GM19025 (cell line): ENCODE measurements around the gene CHRDL1.
"Not testable (repeated sequence)": the region's sequence is repeated elsewhere in the genome, so short reads cannot be mapped to it uniquely, and the experiment has no call there.

ENCODE experiments used
- ATAC-seq: cut with Tn5 transposase; IDR thresholded peaks from one replicate; pipeline ENCODE4 v1.9.1; 2021; ENCODE audit warnings: mild to moderate bottlenecking, low read depth, moderate library complexity; ENCODE audit not compliant: unreplicated experiment

Gene CHRDL1

DNA sequence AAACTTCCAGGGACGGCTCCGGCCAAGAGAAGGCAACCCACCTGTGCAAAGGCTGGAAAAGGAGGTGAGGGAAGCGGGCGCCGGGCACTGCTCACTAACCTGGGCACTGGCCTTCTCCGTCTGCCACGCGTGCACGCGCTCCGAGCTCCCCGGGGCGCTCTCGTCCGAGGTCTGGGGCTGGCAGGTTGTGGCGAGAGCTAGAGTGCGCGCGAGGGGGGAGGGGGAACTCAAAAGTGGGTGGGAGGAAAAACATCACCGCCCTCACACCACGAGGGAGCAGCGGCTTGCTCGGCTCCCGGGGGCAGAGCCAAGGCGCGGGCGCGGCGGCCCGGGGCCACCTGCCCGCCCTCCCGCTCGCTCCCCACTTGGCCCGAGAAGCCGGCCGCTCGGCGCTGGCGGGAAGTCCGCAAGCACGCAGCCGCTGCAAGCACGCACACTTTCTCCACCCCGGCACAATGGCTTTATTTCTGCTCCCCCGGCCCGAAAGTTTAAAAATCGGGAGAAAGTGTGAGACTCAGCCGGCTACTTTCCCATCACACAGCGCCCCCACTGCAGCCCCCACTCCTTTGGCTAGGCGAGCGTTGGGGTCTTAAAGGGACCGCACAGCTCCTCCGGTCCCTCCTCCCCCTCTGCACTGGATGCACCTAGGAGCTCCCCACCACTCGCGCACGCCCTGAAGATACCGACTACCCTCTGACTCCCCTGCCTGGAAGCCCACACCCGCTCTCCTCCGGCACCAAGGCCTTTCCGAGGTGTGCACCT is at the start of gene CHRDL1:
CHRDL1 (minus strand) TSS at position 173 of the 762 bp plus-strand sequence. CDS start 3,636 bp downstream, outside the sequence.
- no peak for ATAC-seq

DNA sequence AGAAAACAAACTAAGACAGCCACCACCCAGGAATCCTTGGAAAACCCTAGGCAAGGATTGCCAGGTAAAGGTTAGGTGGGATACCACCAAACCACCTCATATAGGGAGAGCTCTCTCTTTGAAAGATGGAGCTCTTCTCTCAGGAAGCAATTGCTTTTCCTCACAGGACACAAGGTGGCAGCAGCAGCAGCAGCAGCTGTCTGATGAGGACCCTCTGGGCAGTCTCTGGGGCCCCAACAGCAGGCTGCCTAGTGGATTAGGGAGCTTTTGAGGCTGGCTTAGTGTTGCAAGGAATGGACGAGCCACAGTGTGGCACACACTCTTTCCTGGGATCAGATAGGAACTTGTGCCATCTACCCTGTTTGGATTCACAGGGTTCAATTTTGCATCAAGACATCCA is 41.4 kb upstream of the CHRDL1 start:
- ATAC-seq: no peak

- ATAC-seq: no peak
Observed at GRCh38 chrX:110836451-110836850, 40.8 kb upstream of the CHRDL1 start.

GRCh38 chrX:110836001-110836400 is 40.4 kb upstream of the CHRDL1 start:
- no peak for ATAC-seq

- ATAC-seq: no peak
Observed at GRCh38 chrX:110825972-110826371, 30.4 kb upstream of the CHRDL1 start.

GRCh38 chrX:110816543-110816942 is 20.9 kb upstream of the CHRDL1 start:
- ATAC-seq: not testable (repeated sequence)

DNA sequence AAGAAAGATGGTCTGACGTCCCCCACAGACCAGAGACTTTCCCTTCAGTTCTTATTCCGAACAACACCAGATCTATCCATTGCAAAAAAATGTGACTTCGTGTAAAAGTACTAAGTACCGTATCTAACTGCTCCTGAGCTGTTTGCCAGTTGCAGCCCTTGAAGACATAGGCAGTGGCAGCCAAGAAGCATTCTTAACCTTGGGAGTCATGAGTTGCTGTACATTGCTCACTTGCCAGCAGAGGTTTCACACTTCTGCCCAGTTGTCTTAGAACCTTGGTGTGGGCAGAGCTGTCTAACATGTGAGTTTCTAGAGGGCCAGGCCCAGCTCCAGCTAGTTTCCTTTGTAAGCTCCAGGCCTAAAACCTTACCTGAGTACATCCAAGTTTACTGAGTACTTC is 10.5 kb upstream of the CHRDL1 start:
- no peak for ATAC-seq

DNA sequence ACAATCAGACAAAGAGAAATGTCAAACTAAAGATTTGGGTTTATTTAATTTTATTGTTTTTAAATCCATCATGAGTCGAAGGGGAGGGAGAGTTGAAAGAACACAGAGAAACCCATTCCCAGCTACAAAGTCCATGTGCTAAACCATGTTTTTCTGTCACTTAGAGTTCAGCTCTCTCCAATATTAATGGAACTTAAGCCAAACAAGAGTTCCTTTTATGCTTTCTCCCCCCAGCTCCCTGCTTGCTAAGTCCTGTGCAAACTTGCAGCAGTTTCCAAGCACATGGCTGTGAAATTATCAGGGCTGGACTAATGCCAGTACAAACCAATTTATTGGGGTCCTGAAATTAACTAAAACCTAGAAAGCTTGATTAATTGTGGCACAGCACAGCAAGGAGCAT is 9.7 kb upstream of the CHRDL1 start:
- no peak for ATAC-seq

- no peak for ATAC-seq
Observed at GRCh38 chrX:110804446-110804845, 8.8 kb upstream of the CHRDL1 start.

DNA sequence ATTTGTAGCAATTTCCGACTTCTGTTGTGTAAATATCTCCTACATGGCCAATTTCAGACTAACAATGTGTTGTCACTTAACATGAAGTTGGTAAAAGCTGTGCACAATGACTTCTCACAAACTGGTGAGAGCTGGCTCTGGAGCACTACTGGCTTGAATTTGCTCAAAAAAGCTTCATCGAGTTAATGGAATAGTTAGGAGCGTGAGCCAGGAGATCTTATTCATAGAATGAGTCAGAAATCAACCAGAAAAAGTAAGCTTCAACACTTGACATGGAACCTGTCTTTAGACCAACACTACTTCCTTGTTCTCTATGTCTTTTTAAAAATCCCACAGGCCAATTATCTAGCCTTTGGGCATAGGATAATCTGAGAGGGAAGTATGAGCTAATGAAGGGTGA is 7.9 kb upstream of the CHRDL1 start:
- no peak for ATAC-seq

- ATAC-seq: no peak
Observed at GRCh38 chrX:110796407-110796697, 735 bp upstream of the CHRDL1 start.

GRCh38 chrX:110794601-110795000 is 1.0 kb downstream of the CHRDL1 start:
- ATAC-seq: no peak

- ATAC-seq: no peak
Observed at GRCh38 chrX:110791071-110791470, 4.5 kb downstream of the CHRDL1 start.

GRCh38 chrX:110786486-110786885 is 9.1 kb downstream of the CHRDL1 start:
- ATAC-seq: no peak

DNA sequence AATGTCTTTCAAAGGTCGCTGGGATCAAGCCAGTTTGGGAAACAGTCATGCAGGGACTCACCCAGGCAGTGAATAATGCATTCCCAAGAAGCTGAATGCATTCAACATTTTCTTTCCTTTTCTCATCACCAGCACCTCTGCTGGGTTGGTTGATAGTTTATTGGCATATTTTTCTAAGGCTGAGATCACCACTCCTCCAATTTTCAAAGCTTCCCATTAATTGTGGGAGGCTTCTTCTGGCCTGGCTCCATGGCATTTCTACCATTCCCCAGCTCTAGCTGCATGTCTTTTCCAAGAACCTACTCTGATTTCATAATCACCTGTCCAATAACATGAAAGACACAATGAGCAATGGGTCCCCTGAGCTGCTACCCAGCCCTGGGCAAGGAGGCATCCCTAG is 35.8 kb downstream of the CHRDL1 start:
- no peak for ATAC-seq

DNA sequence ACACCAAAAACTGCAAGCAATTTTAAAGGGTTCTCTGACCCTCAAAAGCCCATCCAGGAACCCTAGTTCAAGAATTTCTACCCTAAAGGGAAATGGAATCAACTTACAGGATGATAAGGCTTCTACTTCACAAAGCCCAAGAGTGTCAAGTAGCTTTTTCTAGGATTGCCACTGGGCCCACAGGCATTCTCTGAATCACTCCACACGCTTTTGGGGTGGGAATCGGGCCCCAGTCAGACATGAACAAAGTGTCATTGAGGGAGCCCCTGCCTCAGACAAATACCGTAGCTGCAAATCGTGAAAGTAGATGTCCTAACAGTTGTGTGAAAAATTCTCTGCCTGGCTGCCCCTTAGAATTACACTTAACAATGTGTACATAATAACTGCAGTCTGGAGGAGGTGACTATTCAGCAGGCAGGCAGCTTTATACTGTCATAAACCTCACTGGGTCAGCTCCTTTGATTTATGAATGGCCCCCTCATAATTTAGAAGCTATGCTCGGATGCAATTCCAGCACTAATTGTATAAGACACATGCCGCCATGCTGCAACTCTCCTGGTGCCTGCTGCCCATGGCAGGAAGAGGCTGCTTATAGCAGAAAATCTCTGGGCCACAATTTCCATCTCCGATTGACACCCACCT is 36.7 kb downstream of the CHRDL1 start:
- ATAC-seq: no peak

DNA sequence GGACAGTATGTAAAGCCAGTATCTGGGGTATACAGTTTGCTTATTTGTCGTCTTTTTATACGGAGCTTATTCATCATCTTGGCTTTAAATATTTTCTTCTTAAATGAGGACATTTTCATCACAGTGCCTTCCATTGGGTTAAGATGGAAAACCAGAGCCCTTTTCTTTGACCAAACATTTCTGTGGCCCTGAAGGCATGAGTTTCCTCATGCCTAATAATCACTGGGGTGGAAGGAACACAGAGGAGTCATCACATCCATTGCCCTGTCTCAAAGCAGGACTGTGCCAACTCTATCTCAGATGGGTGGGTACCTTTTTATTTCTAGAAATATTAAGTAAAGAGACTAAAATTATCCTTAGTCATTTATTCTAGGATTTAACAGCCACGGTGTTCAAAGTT is 40.0 kb downstream of the CHRDL1 start:
- ATAC-seq: no peak

DNA sequence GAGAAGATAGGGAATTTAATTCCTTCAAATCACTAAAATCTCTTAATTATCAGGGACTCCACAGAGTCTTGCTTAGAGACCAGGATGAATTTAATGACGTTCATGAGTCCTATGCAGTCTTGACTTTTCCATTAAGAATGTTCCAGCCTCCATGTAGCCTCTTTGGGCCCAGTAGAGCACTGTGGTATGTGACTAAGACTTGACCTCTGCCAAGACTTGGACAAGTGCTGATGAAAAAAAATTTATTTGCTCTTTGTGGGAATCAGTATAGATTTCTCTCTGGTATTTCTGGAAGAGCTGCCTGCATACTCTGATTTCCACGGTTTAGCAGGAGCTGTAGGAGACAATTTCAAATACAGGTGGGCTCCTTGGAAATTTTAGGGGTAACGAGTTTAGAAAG is 40.6 kb downstream of the CHRDL1 start:
- no peak for ATAC-seq

DNA sequence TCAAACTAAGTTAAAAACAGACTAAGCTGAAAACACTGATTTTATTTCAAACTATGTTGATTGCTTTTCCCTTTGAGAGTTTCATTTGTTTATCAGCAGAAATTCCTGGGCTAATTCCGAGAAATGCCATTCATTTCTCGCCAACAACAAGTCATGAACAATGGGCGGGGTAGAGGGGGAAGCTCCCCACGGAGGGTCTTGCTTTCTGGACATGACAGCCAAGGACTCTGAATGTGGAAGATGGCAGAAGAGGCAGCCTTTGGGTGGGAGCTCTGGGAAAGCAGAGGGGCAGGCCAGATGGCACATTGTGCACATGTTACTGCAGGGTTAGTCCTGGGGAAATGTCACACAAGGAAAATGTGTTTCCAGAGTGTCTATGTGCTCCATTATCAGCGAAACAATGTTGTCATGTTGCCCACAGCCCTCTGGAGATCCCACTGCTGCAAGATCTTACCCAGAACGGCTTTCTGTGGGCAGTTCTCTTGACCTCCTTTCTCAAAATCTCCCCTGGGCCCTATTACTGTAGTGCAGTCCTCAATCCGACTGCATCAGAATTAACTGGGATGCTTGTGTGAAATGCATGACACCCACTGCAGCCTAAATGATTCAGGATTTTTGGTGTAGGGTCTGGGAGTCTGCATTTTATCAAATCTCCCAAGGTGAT is 45.0 kb downstream of the CHRDL1 start:
- no peak for ATAC-seq

GRCh38 chrX:110748256-110748806 is 47.3 kb downstream of the CHRDL1 start:
- no peak for ATAC-seq

DNA sequence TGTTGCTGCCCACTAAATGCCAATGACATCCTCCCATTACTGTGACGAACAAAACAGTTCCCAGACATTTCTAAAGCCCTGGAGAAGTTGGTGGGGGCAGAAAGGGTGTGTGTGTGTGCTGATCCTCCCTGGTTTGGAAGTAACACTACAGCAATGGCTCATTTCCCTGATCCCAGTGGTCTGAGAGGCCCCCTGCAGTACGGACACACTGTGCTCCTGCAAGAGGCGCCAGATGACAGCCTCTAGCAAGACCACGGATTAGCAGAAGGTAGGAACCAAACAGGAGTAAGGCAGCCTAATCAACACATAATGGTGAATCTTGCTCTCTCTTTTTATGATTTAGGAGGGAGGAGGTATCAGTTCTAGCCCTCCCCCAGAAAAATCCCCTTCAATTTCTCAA is 49.6 kb downstream of the CHRDL1 start:
- no peak for ATAC-seq

GRCh38 chrX:110745288-110745687 is 50.3 kb downstream of the CHRDL1 start:
- ATAC-seq: no peak
